Mesodermal cell (in vitro differentiated cells): ENCODE data around the gene YJEFN3.

Experiments used
- H3K27ac ChIP-seq: 2 replicates; pipeline ENCODE4 v1.7.0; 2013; ENCODE audit warnings: mild to moderate bottlenecking, low read depth, low read length, moderate library complexity; ENCODE audit not compliant: severe bottlenecking
- H3K36me3 ChIP-seq: 2 replicates; pipeline ENCODE4 v1.7.1; 2013; ENCODE audit warnings: mild to moderate bottlenecking, low read length, moderate library complexity; ENCODE audit not compliant: control insufficient read depth, insufficient read depth
- H3K4me1 ChIP-seq: one replicate; pipeline ENCODE4 v1.7.1; 2013; ENCODE audit warnings: mild to moderate bottlenecking, low read length; ENCODE audit not compliant: insufficient read depth, control insufficient read depth, poor library complexity, severe bottlenecking
- H3K4me3 ChIP-seq: 2 replicates; pipeline ENCODE4 v1.7.0; 2013; ENCODE audit warnings: low read length, control low read depth, mild to moderate bottlenecking; ENCODE audit not compliant: insufficient read depth, poor library complexity, severe bottlenecking; ENCODE audit errors: extremely low read depth
- H3K9me3 ChIP-seq: 2 replicates; pipeline ENCODE4 v1.7.1; 2013; ENCODE audit warnings: mild to moderate bottlenecking, low read length, moderate library complexity; ENCODE audit not compliant: control insufficient read depth
- WGBS, 2 experiments: methylation state at CpG; one replicate each; pipeline ENCODE4 v1.1.5; 2013; ENCODE audit warnings: missing lambda C conversion rate in 2 of 2; ENCODE audit not compliant: insufficient coverage in 2 of 2; 5-methylcytosine and 5-hydroxymethylcytosine counted together

Gene YJEFN3

DNA sequence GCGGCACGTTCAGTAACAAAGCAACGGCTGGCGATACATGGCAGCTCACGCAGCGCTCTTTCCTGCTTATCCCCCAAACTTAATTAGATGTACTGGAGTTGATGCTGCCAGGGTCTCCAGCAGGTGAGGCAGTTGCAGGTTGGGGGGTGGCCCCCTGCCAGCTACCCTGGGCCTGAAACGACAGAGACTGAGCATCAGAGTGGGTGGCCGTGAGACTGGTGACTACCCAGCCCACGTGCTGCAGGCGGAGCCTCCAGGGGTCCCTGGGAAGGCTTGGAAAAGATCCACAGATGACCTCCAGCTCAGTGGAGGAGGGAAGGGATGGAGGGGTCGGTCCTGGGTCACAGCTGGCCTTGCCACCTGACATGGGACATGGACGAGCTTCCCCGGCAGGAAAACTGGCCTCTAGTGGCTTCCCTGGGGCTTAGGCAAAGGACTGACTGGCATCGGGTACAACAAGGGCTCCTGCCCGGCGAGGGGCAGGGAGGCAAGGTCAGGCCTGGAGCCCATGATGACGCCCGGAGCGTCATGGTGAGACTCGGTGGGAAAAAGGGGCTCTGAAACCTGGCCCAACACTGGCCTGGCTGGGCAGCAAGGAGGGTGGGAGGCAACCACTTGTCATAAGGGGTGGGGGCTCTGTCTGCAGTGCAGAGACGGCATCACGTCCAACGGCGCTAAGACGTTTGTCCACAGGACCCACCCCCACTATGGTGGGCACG lies 33.4 kb downstream of the YJEFN3 start:
- Histone ChIP-seq H3K4me1 (peaks cover 5% of the 10 kb centered on the region), H3K36me3 (no peaks in the 10 kb centered on the region), H3K4me3 (no peak overlapping the region), H3K27ac (no peak overlapping the region), H3K9me3 (no peaks in the 10 kb centered on the region)
- 91 to 92% methylated on average over 19 to 21 of the region's 26 CpGs for WGBS, 2 experiments

GRCh38 chr19:19562665-19563347 lies 34.1 kb downstream of the YJEFN3 start:
- H3K4me3 ChIP-seq = no peak overlapping the region
- no peaks in the 10 kb centered on the region for H3K36me3 ChIP-seq
- H3K9me3 ChIP-seq = no peaks in the 10 kb centered on the region
- peaks cover 5% of the 10 kb centered on the region for H3K4me1 ChIP-seq
- WGBS, 2 experiments = 88 to 90% methylated on average over 12 of the region's 17 CpGs
- H3K27ac ChIP-seq = no peak overlapping the region

DNA sequence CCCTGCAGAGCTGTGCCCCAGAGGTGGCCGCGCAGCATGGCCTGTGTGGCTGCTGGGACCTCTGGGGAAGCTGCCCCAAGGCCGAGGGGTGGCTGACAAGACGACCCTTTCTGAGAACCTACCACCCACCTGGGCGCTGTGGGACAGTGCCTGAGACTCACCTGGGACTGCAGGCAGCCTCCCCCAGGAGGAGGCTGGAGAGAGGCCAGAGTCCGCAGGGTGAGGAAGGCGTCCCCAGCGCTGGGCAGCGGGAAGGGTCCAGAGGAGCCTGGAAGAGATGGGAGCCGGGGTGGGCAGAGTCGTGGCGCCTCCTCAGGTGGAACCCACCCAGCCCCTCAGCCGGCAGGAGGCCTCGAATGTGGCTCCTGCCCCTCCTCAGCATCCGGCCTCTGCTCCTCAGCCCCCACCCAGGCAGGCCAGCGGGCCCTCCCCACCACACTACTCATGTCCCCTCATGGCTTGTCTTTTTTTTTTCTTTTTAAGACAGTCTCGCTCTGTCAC lies 34.7 kb downstream of the YJEFN3 start:
- Histone ChIP-seq H3K9me3 (no peaks in the 10 kb centered on the region), H3K4me1 (peaks cover 5% of the 10 kb centered on the region)
- WGBS, 2 experiments = 89 to 96% methylated on average over 10 to 17 of the region's 17 CpGs

DNA sequence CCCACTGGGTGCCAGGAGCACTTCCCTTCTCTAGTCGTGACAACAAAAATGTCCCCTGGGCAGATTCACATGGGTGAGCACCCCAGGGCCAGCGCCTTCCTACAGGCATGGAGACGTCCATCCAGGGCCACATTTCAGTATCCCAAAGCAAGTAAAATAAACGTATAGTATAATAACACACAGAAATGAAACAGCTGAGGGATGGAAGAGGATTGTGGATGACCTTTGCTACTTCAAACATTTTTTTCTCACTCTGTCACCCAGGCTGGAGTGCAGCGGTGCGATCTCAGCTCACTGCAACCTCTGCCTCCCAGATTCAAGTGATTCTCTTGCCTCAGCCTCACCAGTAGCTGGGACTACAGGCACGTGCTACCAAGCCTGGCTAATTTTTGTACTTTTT lies 37.6 kb downstream of the YJEFN3 start:
- Histone ChIP-seq H3K27ac (no peak overlapping the region), H3K36me3 (peaks cover 4% of the 10 kb centered on the region), H3K9me3 (no peaks in the 10 kb centered on the region), H3K4me1 (no peaks in the 10 kb centered on the region), H3K4me3 (no peak overlapping the region)
- WGBS, 2 experiments = 92 to 93% methylated on average over 4 to 6 of the region's 7 CpGs

More for the DNA sequence above, 34.7 kb downstream of the YJEFN3 start:
- no peaks in the 10 kb centered on the region for H3K36me3 ChIP-seq
- no peak overlapping the region for H3K4me3 ChIP-seq
- no peak overlapping the region for H3K27ac ChIP-seq

DNA sequence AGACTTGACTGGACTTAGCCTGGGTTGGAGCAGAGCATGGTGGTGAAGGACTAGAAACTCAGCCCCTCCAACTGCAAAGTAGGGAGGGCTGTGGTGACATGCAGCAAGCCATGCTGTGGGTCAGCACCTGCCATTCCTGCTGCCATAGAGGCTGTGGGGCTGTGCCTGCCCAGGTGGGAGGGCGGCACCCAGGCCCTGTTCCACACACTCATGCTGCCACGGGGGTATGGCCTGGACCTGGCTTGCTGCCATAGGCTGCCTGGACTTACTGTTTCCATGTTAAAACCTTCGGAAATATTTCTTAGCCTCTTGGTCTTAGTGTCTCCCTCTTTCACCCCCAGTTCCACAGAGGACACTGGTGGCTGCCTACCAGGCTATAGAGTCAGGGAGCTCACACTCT lies 38.7 kb downstream of the YJEFN3 start:
- WGBS, 2 experiments = 90 to 100% methylated on average over 3 of the region's 3 CpGs
- H3K4me1 ChIP-seq = no peaks in the 10 kb centered on the region
- H3K4me3 ChIP-seq = no peak overlapping the region
- no peaks in the 10 kb centered on the region for H3K9me3 ChIP-seq
- H3K36me3 ChIP-seq = peaks cover 4% of the 10 kb centered on the region
- H3K27ac ChIP-seq = no peak overlapping the region

DNA sequence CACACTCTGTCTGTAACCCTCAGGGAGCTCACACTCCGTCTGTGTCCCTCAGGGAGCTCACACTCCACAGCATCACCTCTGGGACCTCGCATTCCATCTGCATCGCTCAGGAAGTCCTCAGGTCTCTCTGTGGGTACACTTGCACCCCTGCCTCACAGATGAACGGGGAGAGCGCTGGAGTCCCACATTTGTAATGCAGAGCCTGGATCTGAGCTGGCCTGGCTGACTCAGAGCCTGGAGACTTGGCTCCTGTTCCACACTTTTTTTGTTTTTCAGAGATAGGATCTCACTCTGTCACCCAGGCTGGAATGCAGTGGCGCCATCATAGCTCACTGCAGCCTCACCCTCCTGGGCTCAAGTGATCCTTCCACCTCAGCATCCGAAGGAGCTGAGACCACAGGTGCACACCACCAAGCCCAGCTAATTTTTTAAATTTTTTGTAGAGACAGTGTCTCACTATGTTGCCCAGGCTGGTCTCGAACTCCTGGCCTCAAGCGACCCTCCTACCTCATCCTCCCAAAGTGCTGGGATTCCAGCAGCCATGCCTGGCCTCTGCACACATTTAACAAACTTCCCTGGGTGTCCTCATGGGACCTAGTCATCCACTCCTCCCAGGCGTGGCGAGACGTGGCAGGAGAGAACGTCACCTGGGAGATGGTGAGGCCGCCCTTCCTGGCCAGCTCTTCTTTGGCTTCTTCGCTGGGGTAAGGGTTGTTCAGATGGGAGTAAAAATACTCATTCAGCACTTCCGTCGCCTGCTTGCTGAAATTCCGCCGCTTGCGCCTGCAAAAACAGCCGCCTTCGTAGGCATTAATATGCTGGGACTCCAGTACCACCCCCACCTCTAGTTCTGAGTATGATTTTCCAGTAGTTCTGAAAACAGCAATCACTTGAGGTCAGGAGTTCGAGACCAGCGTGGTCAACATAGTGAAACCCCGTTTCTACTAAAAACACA lies 40.4 kb downstream of the YJEFN3 start:
- 93 to 98% methylated on average over 14 to 15 of the region's 25 CpGs for whole genome bisulfite sequencing, 2 experiments
- H3K4me1 ChIP-seq = no peaks in the 10 kb centered on the region
- H3K36me3 ChIP-seq = peaks cover 4% of the 10 kb centered on the region
- no peak overlapping the region for H3K27ac ChIP-seq
- no peaks in the 10 kb centered on the region for H3K9me3 ChIP-seq
- no peak overlapping the region for H3K4me3 ChIP-seq

GRCh38 chr19:19570571-19570970 lies 41.9 kb downstream of the YJEFN3 start:
- Histone ChIP-seq H3K4me3 (no peak overlapping the region), H3K9me3 (no peaks in the 10 kb centered on the region), H3K27ac (no peak overlapping the region), H3K4me1 (no peaks in the 10 kb centered on the region), H3K36me3 (peaks cover 4% of the 10 kb centered on the region)
- 86 to 89% methylated on average over 7 to 10 of the region's 10 CpGs for WGBS, 2 experiments

- Histone ChIP-seq H3K4me1 (no peaks in the 10 kb centered on the region), H3K27ac (no peak overlapping the region), H3K9me3 (no peaks in the 10 kb centered on the region), H3K36me3 (peaks cover 4% of the 10 kb centered on the region), H3K4me3 (no peak overlapping the region)
- 90% methylated on average over 10 to 11 of the region's 11 CpGs for WGBS, 2 experiments
Measured at GRCh38 chr19:19571071-19571786, 42.5 kb downstream of the YJEFN3 start.

DNA sequence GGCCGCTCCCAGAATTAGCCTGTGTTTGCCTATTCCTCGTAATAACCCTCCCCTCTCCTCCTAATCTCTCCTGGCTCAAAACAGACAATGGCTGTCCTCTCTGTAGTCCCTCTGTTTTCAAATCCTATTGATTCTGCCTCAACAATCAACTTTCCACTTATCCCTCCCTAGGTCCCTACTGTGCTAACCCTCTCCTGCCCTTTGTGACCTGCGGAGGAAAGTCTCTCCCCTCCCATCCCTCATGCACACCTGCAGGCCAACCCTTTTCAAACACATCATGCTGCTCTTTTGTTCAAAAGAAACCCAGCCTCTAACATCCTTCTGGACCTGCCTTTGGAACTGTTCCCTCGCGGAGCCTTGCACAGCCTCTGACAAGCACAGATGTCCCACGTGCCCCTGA lies 46.7 kb downstream of the YJEFN3 start:
- Histone ChIP-seq H3K4me1 (no peaks in the 10 kb centered on the region), H3K36me3 (no peaks in the 10 kb centered on the region), H3K9me3 (no peaks in the 10 kb centered on the region), H3K4me3 (no peak overlapping the region), H3K27ac (no peak overlapping the region)
- WGBS, 2 experiments = 65 to 73% methylated on average over 5 to 6 of the region's 6 CpGs

- H3K36me3 ChIP-seq = no peaks in the 10 kb centered on the region
- WGBS, 2 experiments = 91 to 98% methylated on average over 5 of the region's 6 CpGs
- no peak overlapping the region for H3K27ac ChIP-seq
- no peaks in the 10 kb centered on the region for H3K9me3 ChIP-seq
- H3K4me1 ChIP-seq = no peaks in the 10 kb centered on the region
- H3K4me3 ChIP-seq = no peak overlapping the region
Measured at GRCh38 chr19:19578252-19578651, 49.5 kb downstream of the YJEFN3 start.
